ENCODE measurements around the gene SUGP2.

Gene SUGP2

GRCh38 chr19:19049406-19049805, 16.1 kb upstream of the SUGP2 start:
- no peak for DNase-seq (ENCODE audit: low read depth)
- TF ChIP-seq CTCF (IDR thresholded peaks at IDR 0.05; ENCODE audit: low read length, missing control alignments) = no peak

DNA sequence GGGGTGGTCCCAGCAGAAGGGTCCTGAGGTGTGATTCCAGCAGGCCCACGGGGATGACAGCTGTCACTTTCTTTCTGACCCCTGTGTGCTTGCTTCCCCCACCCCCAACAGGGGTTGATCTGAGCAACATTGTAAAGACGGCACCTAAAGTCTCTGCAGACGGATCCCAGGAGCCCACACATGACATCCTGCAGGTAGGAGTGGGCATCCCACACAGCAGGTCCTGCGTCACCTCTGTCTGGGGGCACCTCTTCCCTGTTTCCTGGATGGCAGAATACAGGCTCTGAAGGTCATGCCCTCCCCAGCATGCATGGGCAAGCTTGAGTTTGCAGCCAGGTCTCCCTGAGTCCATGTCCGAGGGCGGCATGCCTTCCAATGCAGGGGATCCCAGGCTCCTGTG, 10.6 kb upstream of the SUGP2 start:
- no peak for TF ChIP-seq CTCF (IDR thresholded peaks at IDR 0.05; ENCODE audit: low read length, missing control alignments)
- no peak for DNase-seq (ENCODE audit: low read depth)
- no peak overlapping the region for H3K4me3 ChIP-seq (replicated peaks; ENCODE audit: low read depth, low read length)

More at GRCh38 chr19:19049406-19049805, 16.1 kb upstream of the SUGP2 start:
- H3K4me3 ChIP-seq (replicated peaks; ENCODE audit: low read depth, low read length) = no peak overlapping the region

DNA sequence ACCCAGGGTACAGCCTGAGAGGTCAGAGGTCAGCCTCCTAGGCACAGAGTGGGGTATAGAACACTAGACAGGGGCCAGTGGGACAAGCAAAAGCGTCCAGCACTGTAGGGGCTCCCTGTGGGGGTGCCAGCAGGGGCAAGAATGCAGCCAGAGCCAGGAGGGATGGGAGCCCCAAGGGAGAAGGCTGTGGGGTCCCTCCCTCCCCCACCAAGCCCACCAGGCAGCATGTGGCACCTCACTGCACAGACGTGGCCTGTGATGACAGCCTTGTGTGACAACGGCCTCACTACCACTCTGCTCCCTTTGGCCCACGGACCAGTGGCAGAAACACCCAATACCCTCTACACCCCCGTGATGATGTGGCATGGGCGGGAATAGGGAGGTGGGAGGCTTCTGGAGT, 10.2 kb upstream of the SUGP2 start:
- no peak for TF ChIP-seq CTCF (IDR thresholded peaks at IDR 0.05; ENCODE audit: low read length, missing control alignments)
- no peak for DNase-seq (ENCODE audit: low read depth)
- H3K4me3 ChIP-seq (replicated peaks; ENCODE audit: low read depth, low read length) = no peak overlapping the region

- no peak overlapping the region for H3K4me3 ChIP-seq (replicated peaks; ENCODE audit: low read depth, low read length)
- TF ChIP-seq CTCF (IDR thresholded peaks at IDR 0.05; ENCODE audit: low read length, missing control alignments) = no peak
- no peak for DNase-seq (ENCODE audit: low read depth)
Observed at GRCh38 chr19:19042732-19043280, 9.5 kb upstream of the SUGP2 start.

- TF ChIP-seq CTCF (IDR thresholded peaks at IDR 0.05; ENCODE audit: low read length, missing control alignments) = no peak
- no peak overlapping the region for H3K4me3 ChIP-seq (replicated peaks; ENCODE audit: low read depth, low read length)
- DNase-seq (ENCODE audit: low read depth) = peak; percentile 96
Observed at GRCh38 chr19:19040417-19040816, 7.1 kb upstream of the SUGP2 start.

GRCh38 chr19:19039901-19040300, 6.6 kb upstream of the SUGP2 start:
- H3K4me3 ChIP-seq (replicated peaks; ENCODE audit: low read depth, low read length) = no peak overlapping the region
- TF ChIP-seq CTCF (IDR thresholded peaks at IDR 0.05; ENCODE audit: low read length, missing control alignments) = no peak
- no peak for DNase-seq (ENCODE audit: low read depth)

GRCh38 chr19:19034204-19034624, 897 bp upstream of the SUGP2 start:
- H3K4me3 ChIP-seq (replicated peaks; ENCODE audit: low read depth, low read length) = peak overlapping the region; percentile 91
- no peak for TF ChIP-seq CTCF (IDR thresholded peaks at IDR 0.05; ENCODE audit: low read length, missing control alignments)
- peak; percentile 56 for DNase-seq (ENCODE audit: low read depth)
